NB4 (cell line): ENCODE data around the gene SSX4B.

Experiments used
- MAX ChIP-seq: IDR thresholded peaks from 2 replicates; pipeline ENCODE4 v1.6.1; 2011; ENCODE audit warnings: low read depth, low read length
- POLR2A ChIP-seq: IDR thresholded peaks from 2 replicates; pipeline ENCODE4 v1.6.1; 2011; ENCODE audit warnings: mild to moderate bottlenecking; ENCODE audit not compliant: insufficient read length; ENCODE audit errors: extremely low read depth
- TF ChIP-seq, protein P1 (sequence below): IDR thresholded peaks from one replicate; pipeline ENCODE4 v1.5.1; 2012; ENCODE audit warnings: low read depth, low read length

DNA sequence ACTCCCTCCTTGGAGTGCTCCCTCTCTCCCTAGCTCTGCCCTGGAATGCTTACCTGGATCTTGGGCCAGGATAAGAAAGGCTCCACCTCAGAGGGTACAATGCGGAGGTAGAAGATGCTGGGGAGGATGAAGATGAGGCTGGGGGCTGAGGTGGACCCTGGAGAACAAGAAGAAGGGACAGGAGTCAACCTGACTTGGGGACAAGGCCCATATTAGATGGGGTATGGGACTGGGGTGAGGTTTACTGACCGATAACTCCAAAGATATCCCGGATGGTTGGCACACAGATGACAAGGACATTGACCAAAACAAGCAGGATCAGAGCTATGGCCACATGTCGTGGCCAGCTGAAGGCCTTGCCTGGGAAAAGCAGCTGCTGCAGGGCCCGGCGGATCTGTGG, 47.7 kb upstream of the SSX4B start:
- TF ChIP-seq, protein P1, sequence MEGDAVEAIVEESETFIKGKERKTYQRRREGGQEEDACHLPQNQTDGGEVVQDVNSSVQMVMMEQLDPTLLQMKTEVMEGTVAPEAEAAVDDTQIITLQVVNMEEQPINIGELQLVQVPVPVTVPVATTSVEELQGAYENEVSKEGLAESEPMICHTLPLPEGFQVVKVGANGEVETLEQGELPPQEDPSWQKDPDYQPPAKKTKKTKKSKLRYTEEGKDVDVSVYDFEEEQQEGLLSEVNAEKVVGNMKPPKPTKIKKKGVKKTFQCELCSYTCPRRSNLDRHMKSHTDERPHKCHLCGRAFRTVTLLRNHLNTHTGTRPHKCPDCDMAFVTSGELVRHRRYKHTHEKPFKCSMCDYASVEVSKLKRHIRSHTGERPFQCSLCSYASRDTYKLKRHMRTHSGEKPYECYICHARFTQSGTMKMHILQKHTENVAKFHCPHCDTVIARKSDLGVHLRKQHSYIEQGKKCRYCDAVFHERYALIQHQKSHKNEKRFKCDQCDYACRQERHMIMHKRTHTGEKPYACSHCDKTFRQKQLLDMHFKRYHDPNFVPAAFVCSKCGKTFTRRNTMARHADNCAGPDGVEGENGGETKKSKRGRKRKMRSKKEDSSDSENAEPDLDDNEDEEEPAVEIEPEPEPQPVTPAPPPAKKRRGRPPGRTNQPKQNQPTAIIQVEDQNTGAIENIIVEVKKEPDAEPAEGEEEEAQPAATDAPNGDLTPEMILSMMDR, result no peak
- no peak for TF ChIP-seq POLR2A
- TF ChIP-seq MAX, result no peak
